Neuron (in vitro differentiated cells): ENCODE data around the gene RGMA.

ENCODE experiments used
- H2AFZ ChIP-seq: one replicate; pipeline ENCODE4 v1.6.1; 2013; ENCODE audit warnings: low read depth, mild to moderate bottlenecking, inconsistent platforms, low read length, moderate library complexity
- H3K27me3 ChIP-seq: one replicate; pipeline ENCODE4 v1.6.1; 2013; ENCODE audit warnings: low read length; ENCODE audit not compliant: insufficient read depth
- H3K36me3 ChIP-seq: one replicate; pipeline ENCODE4 v1.6.1; 2013; ENCODE audit warnings: low read length; ENCODE audit not compliant: insufficient read depth
- H3K4me1 ChIP-seq: one replicate; pipeline ENCODE4 v1.6.1; 2013; ENCODE audit warnings: low read length; ENCODE audit not compliant: insufficient read depth
- H3K4me3 ChIP-seq: 2 replicates; pipeline ENCODE4 v1.5.1; 2013; ENCODE audit warnings: mild to moderate bottlenecking, low read length, moderate library complexity
- H3K9me3 ChIP-seq: one replicate; pipeline ENCODE4 v1.6.1; 2013; ENCODE audit warnings: low read length

Gene RGMA

DNA sequence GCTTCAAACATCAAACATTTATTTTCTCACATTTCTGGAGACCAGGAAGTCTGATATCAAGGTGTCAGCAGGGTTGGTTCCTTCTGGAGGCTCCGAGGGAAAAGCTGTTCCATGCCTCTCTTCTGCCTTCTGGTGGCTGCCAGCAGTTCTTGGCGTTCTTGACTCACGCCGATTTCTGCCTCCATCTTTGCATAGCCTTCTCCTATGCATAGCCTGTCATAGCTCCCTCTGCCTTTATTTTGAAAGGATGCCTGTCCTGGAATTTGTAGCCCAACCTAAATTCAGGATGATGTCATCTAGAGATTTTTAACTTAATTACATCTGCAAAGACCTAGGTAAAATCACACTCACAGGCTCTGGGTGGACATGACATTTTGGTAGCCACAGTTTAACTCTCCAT is 70.4 kb downstream of the RGMA start:
- Histone ChIP-seq H3K36me3 (peaks cover 97% of the 10 kb centered on the region), H3K27me3 (no peaks in the 10 kb centered on the region), H3K4me1 (no peaks in the 10 kb centered on the region), H3K4me3 (no peak overlapping the region), H2AFZ (no peak overlapping the region), H3K9me3 (peaks cover 8% of the 10 kb centered on the region)

DNA sequence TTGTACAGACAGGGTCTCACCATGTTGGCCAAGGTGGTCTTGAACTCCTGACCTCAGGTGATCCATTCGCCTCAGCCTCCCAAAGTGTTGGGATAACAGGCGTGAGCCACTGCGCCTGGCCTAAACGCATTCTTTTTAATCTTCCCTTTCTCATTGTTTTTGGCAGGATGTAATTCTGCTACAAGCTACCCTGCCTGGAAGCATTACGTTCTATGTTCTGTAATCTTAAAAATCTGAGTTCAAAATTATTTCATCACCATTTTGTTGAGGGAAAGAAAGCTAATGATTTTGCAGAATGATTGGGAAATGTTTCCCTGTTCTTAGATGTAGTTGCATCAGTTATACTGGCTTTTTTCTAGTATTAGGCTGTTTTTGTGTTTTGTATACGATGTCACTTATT is 71.5 kb downstream of the RGMA start:
- Histone ChIP-seq H3K27me3 (no peaks in the 10 kb centered on the region), H3K36me3 (peaks cover 97% of the 10 kb centered on the region), H3K9me3 (peaks cover 8% of the 10 kb centered on the region), H2AFZ (no peak overlapping the region), H3K4me1 (no peaks in the 10 kb centered on the region), H3K4me3 (no peak overlapping the region)

DNA sequence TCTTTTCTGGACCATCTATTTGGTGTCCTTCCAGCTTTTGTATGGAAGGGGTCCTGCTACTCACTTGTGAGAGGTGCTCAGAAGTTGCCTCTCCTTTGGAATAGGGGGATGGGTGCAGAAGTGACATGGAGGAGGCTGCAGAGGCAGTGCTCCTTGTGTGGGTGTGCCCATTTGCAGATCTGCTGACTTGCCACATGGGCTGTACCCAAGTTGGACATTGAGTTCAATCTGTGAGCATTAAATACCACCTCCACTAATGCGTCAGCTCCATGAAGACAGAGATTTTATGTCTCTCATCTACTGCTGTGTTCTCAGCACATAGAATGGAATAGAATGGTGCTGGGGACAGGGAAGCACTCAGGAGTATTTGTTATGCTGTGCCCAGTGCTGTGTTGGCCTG is 76.2 kb downstream of the RGMA start:
- Histone ChIP-seq H3K4me3 (no peak overlapping the region), H3K4me1 (no peaks in the 10 kb centered on the region), H3K27me3 (no peaks in the 10 kb centered on the region), H2AFZ (no peak overlapping the region), H3K9me3 (peaks cover 4% of the 10 kb centered on the region), H3K36me3 (peaks cover 97% of the 10 kb centered on the region)

DNA sequence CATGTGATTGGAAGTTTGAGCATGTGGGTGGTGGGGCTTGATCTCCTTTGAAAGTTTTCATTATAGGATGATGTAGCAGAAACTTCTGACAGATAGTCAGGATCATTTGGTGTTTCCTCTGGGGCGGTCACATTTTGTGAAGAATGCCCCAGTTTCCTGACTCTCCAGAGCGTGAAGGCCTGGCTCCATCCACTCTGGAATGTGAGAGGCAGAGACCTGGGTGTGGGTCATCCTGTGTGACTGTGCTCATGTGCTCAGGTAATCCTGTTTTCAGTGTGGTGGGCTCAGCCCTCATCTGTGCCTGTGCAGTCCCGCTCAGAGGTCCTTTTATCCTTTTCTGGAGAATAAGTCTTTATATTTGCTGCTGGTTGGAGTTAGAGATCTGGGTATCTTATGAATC is 81.0 kb downstream of the RGMA start:
- no peaks in the 10 kb centered on the region for H3K27me3 ChIP-seq
- H3K4me1 ChIP-seq = no peaks in the 10 kb centered on the region
- H2AFZ ChIP-seq = no peak overlapping the region
- H3K9me3 ChIP-seq = peaks cover 4% of the 10 kb centered on the region
- H3K36me3 ChIP-seq = peaks cover 96% of the 10 kb centered on the region
- no peak overlapping the region for H3K4me3 ChIP-seq

DNA sequence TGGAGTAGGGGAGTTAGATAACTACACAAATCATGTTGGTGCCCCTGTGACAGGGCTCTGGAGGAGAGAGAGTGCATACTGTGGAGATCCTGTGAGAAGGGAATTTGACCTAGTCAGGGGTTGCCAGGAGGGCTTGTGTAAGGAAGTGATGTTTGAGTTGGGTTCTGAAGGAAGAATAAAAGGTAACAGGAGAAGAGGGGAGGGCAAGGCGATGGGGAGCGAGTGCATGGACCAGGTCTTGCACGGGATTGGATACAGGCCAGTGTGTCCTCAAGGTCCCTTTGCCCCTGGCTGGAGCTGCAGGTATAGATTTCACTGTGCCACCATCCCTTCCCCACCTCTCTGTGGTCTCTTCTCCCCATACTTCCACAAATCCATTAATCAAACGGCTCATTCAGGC is 83.9 kb downstream of the RGMA start:
- no peak overlapping the region for H2AFZ ChIP-seq
- H3K4me3 ChIP-seq = no peak overlapping the region
- H3K4me1 ChIP-seq = no peaks in the 10 kb centered on the region
- peaks cover 95% of the 10 kb centered on the region for H3K36me3 ChIP-seq
- H3K9me3 ChIP-seq = peaks cover 4% of the 10 kb centered on the region
- H3K27me3 ChIP-seq = no peaks in the 10 kb centered on the region

DNA sequence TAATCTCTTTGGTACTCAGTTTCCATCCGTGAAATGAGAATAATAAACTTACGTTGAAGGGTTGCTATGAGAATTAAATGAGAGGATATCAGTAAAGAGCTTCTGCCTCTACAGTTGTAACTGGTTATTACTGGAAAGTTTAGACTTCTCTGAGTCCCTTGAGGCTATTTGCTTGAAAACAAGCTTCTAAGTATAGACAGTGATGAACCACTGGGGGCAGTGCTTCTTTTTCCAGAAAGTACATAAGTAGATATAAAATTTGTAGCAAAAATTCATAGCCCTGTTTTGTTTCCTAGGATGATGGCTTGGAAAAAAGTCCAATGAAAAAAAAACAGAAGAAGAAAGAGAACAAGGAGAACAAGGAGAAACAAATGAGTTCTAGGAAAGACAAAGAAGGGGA is 87.1 kb downstream of the RGMA start:
- H2AFZ ChIP-seq = no peak overlapping the region
- no peaks in the 10 kb centered on the region for H3K9me3 ChIP-seq
- no peaks in the 10 kb centered on the region for H3K4me1 ChIP-seq
- peaks cover 92% of the 10 kb centered on the region for H3K36me3 ChIP-seq
- no peaks in the 10 kb centered on the region for H3K27me3 ChIP-seq
- H3K4me3 ChIP-seq = no peak overlapping the region

DNA sequence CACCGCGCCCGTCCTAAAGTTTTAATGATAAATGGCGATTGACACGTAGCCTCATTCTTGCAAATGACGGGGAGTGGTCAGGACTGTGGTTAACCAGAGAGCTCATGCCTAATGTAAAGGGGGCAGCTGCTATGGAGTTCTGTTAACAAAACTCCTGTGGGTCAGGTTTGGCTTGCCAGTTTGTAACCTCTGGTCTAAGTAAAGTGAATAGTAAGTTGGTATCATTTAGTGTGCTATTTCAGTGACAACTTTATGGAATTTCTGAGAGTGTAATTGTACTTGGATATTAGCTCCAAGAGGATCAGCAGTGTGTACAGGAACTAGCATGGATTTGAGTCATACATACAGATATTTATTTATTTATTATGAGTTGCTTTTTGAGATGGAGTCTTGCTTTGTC is 87.9 kb downstream of the RGMA start:
- no peaks in the 10 kb centered on the region for H3K27me3 ChIP-seq
- H2AFZ ChIP-seq = no peak overlapping the region
- no peaks in the 10 kb centered on the region for H3K4me1 ChIP-seq
- H3K9me3 ChIP-seq = no peaks in the 10 kb centered on the region
- H3K36me3 ChIP-seq = peaks cover 92% of the 10 kb centered on the region
- H3K4me3 ChIP-seq = no peak overlapping the region

DNA sequence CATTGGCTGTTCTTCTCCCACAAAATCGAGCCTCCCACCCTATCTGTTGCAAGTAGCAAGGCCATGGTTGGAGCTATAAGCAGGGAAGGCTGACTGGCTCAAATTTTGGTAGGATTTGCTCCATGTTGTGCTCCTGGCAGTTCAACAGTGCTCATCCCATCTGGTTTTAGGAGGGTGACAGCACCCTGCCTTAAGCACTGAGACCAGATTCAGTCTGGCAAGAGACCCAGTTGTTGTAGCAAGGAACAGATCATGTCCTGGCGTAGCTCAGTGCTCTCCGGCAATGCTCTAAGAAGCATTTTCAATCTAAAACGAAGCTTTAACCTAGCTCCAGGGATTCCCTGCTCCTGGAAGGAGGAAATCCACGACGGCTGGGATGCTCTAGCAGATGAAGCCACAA is 91.2 kb downstream of the RGMA start:
- H3K36me3 ChIP-seq = peaks cover 94% of the 10 kb centered on the region
- no peak overlapping the region for H3K4me3 ChIP-seq
- no peaks in the 10 kb centered on the region for H3K9me3 ChIP-seq
- no peaks in the 10 kb centered on the region for H3K4me1 ChIP-seq
- no peak overlapping the region for H2AFZ ChIP-seq
- H3K27me3 ChIP-seq = no peaks in the 10 kb centered on the region

DNA sequence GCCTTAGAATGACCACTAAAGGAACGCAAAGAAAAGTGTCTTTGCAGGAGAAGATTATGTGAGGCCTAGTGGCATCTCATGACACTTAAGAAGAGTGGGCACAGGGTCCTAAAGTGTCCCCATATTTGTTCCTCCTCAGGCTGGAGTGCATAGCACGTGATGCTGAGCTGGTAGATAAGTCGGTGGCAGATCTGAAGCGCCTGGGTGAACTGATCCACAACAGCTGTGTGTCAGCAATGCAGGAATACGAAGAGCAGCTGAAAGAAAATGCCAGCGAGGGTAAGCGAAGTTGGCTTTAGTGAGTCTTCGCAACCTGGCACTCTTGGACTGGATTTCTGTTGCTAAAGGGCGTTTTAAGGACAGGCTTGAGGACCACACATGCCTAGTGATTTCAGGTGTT is 96.3 kb downstream of the RGMA start:
- H2AFZ ChIP-seq = no peak overlapping the region
- H3K9me3 ChIP-seq = no peaks in the 10 kb centered on the region
- peaks cover 94% of the 10 kb centered on the region for H3K36me3 ChIP-seq
- H3K4me1 ChIP-seq = peaks cover 17% of the 10 kb centered on the region
- H3K27me3 ChIP-seq = no peaks in the 10 kb centered on the region
- H3K4me3 ChIP-seq = no peak overlapping the region

DNA sequence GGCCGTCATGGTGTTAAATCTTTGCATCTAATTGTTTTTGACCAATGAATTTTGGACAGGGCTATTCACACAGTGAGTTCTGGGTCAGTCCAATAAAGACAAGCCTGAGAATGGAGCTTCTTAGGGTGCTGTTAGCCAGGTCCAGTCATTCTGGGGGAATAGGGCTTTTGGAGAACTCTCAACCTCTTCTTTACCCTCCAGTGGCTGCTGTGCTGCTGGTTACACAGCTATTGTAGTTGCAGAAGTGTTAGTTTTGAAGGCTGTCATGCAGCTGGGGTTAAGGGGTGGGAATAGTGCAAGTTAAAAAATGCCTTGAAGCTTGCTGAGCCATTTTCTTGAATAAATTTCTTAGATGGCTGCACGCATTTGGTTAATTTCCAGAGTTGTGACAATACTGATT is 99.0 kb downstream of the RGMA start:
- peaks cover 92% of the 10 kb centered on the region for H3K36me3 ChIP-seq
- peaks cover 17% of the 10 kb centered on the region for H3K4me1 ChIP-seq
- H3K4me3 ChIP-seq = no peak overlapping the region
- no peaks in the 10 kb centered on the region for H3K9me3 ChIP-seq
- H3K27me3 ChIP-seq = no peaks in the 10 kb centered on the region
- no peak overlapping the region for H2AFZ ChIP-seq

DNA sequence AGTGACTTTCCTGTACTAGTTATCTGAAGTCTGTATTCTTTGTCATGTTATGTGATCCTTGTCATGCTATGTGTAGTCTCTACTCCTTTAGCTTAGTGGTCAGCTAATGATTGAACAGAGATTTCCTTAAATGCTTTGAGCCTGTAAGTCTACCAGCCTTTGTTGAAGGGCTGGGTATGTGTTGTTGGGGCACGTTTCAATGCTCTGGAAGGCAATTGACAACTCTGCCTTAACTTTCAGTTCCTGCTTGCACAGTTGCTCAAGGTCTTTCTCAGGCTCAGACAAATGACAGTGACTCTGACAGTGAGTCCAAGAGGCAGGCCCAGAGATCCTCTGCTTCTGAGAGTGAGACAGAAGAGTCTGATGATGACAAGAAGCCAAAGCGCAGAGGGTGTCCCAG is 99.5 kb downstream of the RGMA start:
- Histone ChIP-seq H3K36me3 (peaks cover 92% of the 10 kb centered on the region), H3K4me3 (no peak overlapping the region), H2AFZ (no peak overlapping the region), H3K4me1 (peaks cover 17% of the 10 kb centered on the region), H3K27me3 (no peaks in the 10 kb centered on the region), H3K9me3 (no peaks in the 10 kb centered on the region)
